ENCODE measurements around the gene SFTPB. TPM values are rescaled to one million over a fixed set of nuclear protein-coding genes. Genes with fewer than 3 reads are reported as not detected.

SFTPB gene
- total RNA-seq, 6 experiments from 2014 or later: 0.06 to 1.1 (median 0.79) TPM; not detected in 2

DNA sequence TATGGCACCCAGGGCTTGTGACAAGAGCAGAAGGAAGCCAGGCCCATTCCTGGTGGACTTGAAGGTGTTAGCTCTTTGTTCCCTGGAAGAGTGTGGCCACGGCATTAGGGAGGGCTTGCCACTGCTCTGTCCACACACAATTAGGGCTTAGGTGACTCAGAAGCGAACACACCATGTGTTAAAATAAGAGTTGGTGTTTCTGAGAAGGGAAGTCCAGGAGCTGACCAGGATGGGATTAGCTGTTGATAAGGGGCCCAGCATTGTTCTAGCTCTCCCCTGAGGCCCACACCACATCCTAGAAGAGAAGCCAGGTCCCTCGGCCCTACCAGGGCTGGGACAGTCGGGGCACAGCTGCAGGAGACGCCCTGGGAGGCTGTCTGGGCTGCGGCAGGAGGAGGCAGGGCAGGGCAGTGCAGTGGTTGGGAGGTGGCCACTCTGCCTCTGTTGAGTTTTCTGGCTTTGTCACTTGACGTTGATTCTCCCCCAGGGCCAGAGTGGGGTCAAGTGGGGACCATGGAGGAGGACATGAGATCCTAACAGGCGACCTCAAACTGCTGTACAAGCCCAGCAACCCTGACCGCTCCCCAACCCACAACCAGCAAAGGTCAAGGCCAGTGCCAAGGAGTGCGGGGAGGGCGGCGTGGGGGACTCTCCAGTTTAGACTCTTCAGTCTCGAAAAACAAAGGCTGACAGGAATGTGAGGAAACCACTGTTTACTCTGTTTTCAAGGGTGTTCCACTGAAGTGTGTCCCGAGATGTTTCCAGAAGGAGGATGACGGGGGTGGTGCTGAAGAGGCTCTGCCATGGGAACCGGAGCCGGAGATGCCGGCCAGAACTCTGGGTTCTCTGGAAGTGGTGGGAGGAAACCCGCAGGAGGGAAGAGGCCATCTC is 42.9 kb upstream of the SFTPB start:
- intact Hi-C loops (cut with DNase I): no loop called here
- TF ChIP-seq, protein P1, sequence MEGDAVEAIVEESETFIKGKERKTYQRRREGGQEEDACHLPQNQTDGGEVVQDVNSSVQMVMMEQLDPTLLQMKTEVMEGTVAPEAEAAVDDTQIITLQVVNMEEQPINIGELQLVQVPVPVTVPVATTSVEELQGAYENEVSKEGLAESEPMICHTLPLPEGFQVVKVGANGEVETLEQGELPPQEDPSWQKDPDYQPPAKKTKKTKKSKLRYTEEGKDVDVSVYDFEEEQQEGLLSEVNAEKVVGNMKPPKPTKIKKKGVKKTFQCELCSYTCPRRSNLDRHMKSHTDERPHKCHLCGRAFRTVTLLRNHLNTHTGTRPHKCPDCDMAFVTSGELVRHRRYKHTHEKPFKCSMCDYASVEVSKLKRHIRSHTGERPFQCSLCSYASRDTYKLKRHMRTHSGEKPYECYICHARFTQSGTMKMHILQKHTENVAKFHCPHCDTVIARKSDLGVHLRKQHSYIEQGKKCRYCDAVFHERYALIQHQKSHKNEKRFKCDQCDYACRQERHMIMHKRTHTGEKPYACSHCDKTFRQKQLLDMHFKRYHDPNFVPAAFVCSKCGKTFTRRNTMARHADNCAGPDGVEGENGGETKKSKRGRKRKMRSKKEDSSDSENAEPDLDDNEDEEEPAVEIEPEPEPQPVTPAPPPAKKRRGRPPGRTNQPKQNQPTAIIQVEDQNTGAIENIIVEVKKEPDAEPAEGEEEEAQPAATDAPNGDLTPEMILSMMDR (IDR thresholded peaks at IDR 0.05): no peak
- no peak for TF ChIP-seq POLR2A (IDR thresholded peaks at IDR 0.05)
- H3K27ac ChIP-seq: peak overlapping the region in 2 of 3 donors; percentile 35 to 84
- no peaks in the 10 kb centered on the region for H3K27me3 ChIP-seq
- 81% methylated on average over 7 of the region's 19 CpGs for WGBS (ENCODE audit: insufficient coverage, low coverage, low lambda C conversion rate, missing lambda C conversion rate)
- H3K9me3 ChIP-seq: no peaks in the 10 kb centered on the region
- ATAC-seq (no peak), DNase-seq (no peak)
- no peaks in the 10 kb centered on the region for H3K36me3 ChIP-seq
- H3K4me1 ChIP-seq: peaks cover 0 to 70% (median 34%) of the 10 kb centered on the region in 4 donors
- H3K4me3 ChIP-seq: no peak overlapping the region

DNA sequence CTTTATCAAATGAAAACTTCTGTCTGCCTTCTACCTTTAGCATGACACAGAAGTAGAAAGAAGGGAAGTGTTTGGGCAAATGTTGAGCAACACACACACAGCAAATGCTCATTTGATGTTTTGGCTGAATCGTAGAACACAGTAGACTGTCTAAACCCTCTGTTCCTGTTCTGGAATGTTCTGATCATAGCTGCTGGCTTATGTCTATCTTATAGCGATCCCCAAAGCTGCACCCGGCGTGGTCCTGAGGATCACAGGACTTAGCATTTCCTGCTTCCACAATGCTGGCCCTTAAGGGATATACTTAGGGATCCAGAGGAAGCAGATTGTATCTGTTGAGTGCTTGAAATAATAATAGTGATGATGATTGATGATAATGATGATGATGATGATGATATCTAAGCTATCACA is 41.4 kb upstream of the SFTPB start:
- Histone ChIP-seq H3K27me3 (no peaks in the 10 kb centered on the region), H3K9me3 (no peaks in the 10 kb centered on the region), H3K4me1 (peaks cover 0 to 84% (median 39%) of the 10 kb centered on the region in 4 donors), H3K36me3 (no peaks in the 10 kb centered on the region), H3K4me3 (no peak overlapping the region), H3K27ac (peak overlapping the region; percentile 35 to 84 (median 39))
- intact Hi-C loops (cut with DNase I): no loop called here
- no peak for DNase-seq
- WGBS (ENCODE audit: insufficient coverage, low coverage, low lambda C conversion rate, missing lambda C conversion rate): 17% methylated on average over 4 of the region's 4 CpGs
- peak in 3 of 4 donors; percentile 13 to 20 (median 17) for ATAC-seq
- peak; percentile 24 for TF ChIP-seq POLR2A (IDR thresholded peaks at IDR 0.05)
- TF ChIP-seq, protein P1 (IDR thresholded peaks at IDR 0.05): no peak

DNA sequence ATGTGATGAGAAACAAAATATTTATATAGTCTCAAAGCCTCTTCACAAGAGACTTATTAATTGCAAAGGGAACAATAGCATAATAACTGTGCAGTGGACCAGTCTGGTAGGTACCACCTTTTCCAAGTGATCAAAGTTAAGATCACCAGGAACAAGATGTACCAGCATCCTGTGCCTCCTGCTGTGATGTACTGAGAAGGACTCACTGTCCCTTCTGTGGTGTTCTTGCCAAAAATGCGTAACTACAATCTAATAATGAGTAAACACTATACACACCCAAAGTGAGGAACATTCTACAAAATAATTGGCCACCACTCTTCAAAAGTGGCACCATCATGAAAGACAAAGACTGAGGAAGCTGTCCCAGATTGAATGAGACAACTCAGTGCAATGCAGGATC is 40.6 kb upstream of the SFTPB start:
- peak in 1 of 4 donors; percentile 34 for ATAC-seq
- Histone ChIP-seq H3K9me3 (no peaks in the 10 kb centered on the region), H3K4me1 (peaks cover 0 to 80% (median 39%) of the 10 kb centered on the region in 4 donors), H3K4me3 (no peak overlapping the region), H3K36me3 (no peaks in the 10 kb centered on the region), H3K27me3 (no peaks in the 10 kb centered on the region), H3K27ac (peak overlapping the region in 2 of 3 donors; percentile 35 to 84)
- DNase-seq: no peak
- intact Hi-C loops (cut with DNase I): no loop called here
- TF ChIP-seq, protein P1 (IDR thresholded peaks at IDR 0.05): no peak
- TF ChIP-seq POLR2A (IDR thresholded peaks at IDR 0.05): peak; percentile 24
- WGBS (ENCODE audit: insufficient coverage, low coverage, low lambda C conversion rate, missing lambda C conversion rate): 20% methylated on average over 1 of the region's 1 CpG

DNA sequence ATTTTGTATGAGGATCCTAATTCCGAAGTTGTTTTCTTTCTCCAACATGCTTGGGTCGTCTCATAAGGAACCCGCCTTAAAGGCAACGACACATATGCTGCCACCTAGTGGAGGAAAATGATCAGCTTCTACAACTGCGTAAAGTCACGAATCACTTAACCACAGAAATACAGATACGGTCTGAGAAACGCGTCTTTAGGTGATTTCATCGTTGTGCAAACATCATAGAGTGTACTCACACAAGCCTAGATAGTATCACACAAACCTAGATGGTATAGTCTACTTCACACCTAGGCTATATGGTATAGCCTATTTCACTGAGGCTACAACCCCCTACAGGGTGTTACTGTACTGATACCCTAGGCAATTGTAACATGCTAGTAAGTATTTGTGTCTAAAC is 39.3 kb upstream of the SFTPB start:
- 3% methylated on average over 10 of the region's 10 CpGs for WGBS (ENCODE audit: insufficient coverage, low coverage, low lambda C conversion rate, missing lambda C conversion rate)
- no peak overlapping the region for H3K4me3 ChIP-seq
- no peak for TF ChIP-seq POLR2A (IDR thresholded peaks at IDR 0.05)
- TF ChIP-seq, protein P1 (IDR thresholded peaks at IDR 0.05): peak; percentile 85 to 91 (median 90)
- peak; percentile 58 to 67 (median 63) for ATAC-seq
- H3K9me3 ChIP-seq: no peaks in the 10 kb centered on the region
- peak overlapping the region; percentile 71 to 91 (median 84) for H3K27ac ChIP-seq
- peaks cover 0 to 69% (median 32%) of the 10 kb centered on the region in 4 donors for H3K4me1 ChIP-seq
- intact Hi-C loops (cut with DNase I): no loop called here
- peak in 1 of 3 donors; percentile 69 for DNase-seq
- H3K36me3 ChIP-seq: no peaks in the 10 kb centered on the region
- H3K27me3 ChIP-seq: no peaks in the 10 kb centered on the region
